Ascending aorta (tissue), 2 donors: Measurements from ENCODE around the gene EPB41L4B. TPM values are rescaled to one million over a fixed set of nuclear protein-coding genes. Genes with fewer than 3 reads are reported as not detected.

ENCODE experiments used
- DNase-seq, 2 donors: peaks; one replicate each; pipeline ENCODE4 v3.0.0-alpha.2; 2019; ENCODE audit warnings: low spot score in 2 of 2
- H3K27ac ChIP-seq, 2 donors: fragments of 200-600 bp; sonication (generic); one replicate each; pipeline ENCODE4 v1.5.1; 2016 to 2017; ENCODE audit warnings: mild to moderate bottlenecking in 1 of 2
- H3K27me3 ChIP-seq: fragments of 200-600 bp; sonication (generic); one replicate; pipeline ENCODE4 v1.5.1; 2017
- H3K36me3 ChIP-seq, 2 donors: fragments of 200-600 bp; sonication (generic); one replicate each; pipeline ENCODE4 v1.5.1; 2016
- H3K4me1 ChIP-seq, 2 donors: fragments of 200-600 bp; sonication (generic); one replicate each; pipeline ENCODE4 v1.5.1; 2016 to 2017; ENCODE audit warnings: mild to moderate bottlenecking in 1 of 2
- H3K4me3 ChIP-seq, 2 donors: fragments of 200-600 bp; sonication (generic); one replicate each; pipeline ENCODE4 v1.5.1; 2016 to 2017; ENCODE audit warnings: mild to moderate bottlenecking in 1 of 2
- H3K9me3 ChIP-seq, 2 donors: fragments of 200-600 bp; sonication (generic); one replicate each; pipeline ENCODE4 v1.5.1; 2016
- intact Hi-C: fragments of 100-400 bp; cut with DNase I; formaldehyde crosslinking; loops from one replicate; pipeline ENCODE4 v1.15.1; 2023
- total RNA-seq: library from RNA; depleted of rRNA; stranded (reverse); fragments of >200 nt; gene quantifications from one replicate; pipeline ENCODE4 v1.1.0, GENCODE V29; 2016
- TF ChIP-seq, protein P1 (sequence below), 3 experiments: fragments of 200-600 bp in 2 of 3; fragments of 450-650 bp in 1 of 3; sonication (generic) in 2 of 3; IDR thresholded peaks; one replicate each; pipeline ENCODE4 v1.5.1; 2016 to 2019; ENCODE audit warnings: antibody characterized with exemption in 3 of 3, mild to moderate bottlenecking in 1 of 3, moderate library complexity in 1 of 3

The EPB41L4B gene
- total RNA-seq, 1 donor from 2014 or later = not detected

DNA sequence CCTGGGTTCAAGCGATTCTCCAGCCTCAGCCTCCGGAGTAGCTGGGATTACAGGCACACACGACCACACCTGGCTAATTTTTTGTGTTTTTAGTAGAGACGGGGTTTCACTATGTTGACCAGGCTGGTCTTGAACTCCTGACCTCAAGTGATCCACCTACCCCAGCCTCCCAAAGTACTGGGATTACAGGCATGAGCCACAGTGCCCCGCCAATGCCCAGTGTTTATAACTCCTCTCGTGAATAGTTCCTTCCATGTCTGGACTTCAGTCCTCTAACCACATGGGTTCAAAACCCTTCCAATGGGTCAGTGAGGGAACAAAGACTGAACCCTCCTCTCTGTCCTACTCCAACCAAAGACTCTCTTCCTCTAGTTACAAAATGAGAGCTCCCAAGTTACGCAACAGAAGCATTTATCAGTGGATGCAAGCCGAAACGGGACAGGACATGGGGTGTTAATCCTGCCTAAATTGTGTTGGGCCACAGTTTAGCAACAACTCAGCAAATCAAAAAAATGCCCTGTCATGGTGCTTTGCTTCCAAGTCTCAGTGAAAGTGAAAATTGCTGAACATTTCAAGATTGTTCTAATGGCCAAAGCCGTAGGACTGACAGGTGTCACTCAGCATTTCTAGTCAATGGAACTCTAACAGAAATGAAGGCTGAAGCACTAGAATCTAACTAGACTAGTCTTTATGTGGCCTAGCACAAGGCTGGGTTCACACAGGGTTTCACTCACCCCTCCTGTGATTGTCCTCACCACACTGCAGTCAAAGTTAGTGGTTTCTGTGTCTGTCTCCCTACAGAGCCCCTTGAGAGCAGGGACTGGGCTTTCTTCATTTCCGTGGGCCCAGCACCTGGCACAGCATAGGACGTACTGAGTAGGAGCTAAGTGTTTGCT lies 197.9 kb downstream of the EPB41L4B start:
- no peak overlapping the region for H3K4me3 ChIP-seq
- H3K27ac ChIP-seq = no peak overlapping the region
- H3K9me3 ChIP-seq = no peaks in the 10 kb centered on the region
- intact Hi-C loops = no loop called here
- no peaks in the 10 kb centered on the region for H3K27me3 ChIP-seq
- TF ChIP-seq, protein P1, sequence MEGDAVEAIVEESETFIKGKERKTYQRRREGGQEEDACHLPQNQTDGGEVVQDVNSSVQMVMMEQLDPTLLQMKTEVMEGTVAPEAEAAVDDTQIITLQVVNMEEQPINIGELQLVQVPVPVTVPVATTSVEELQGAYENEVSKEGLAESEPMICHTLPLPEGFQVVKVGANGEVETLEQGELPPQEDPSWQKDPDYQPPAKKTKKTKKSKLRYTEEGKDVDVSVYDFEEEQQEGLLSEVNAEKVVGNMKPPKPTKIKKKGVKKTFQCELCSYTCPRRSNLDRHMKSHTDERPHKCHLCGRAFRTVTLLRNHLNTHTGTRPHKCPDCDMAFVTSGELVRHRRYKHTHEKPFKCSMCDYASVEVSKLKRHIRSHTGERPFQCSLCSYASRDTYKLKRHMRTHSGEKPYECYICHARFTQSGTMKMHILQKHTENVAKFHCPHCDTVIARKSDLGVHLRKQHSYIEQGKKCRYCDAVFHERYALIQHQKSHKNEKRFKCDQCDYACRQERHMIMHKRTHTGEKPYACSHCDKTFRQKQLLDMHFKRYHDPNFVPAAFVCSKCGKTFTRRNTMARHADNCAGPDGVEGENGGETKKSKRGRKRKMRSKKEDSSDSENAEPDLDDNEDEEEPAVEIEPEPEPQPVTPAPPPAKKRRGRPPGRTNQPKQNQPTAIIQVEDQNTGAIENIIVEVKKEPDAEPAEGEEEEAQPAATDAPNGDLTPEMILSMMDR (IDR thresholded peaks at IDR 0.05) = no peak
- no peak for DNase-seq
- H3K4me1 ChIP-seq = peaks cover 4 to 7% of the 10 kb centered on the region in 2 donors
- H3K36me3 ChIP-seq = no peaks in the 10 kb centered on the region

Other genes with a start within 250 kb of the EPB41L4B start
- gene TMEM245, start 201.1 kb downstream of the EPB41L4B start, total RNA-seq = 49.7 TPM
- gene FRRS1L, start 153.8 kb downstream of the EPB41L4B start, total RNA-seq = 0.11 TPM
- 4.3 TPM for gene PTPN3, start 177.2 kb upstream of the EPB41L4B start, total RNA-seq